ENCODE results near the gene HRNR.

DNA sequence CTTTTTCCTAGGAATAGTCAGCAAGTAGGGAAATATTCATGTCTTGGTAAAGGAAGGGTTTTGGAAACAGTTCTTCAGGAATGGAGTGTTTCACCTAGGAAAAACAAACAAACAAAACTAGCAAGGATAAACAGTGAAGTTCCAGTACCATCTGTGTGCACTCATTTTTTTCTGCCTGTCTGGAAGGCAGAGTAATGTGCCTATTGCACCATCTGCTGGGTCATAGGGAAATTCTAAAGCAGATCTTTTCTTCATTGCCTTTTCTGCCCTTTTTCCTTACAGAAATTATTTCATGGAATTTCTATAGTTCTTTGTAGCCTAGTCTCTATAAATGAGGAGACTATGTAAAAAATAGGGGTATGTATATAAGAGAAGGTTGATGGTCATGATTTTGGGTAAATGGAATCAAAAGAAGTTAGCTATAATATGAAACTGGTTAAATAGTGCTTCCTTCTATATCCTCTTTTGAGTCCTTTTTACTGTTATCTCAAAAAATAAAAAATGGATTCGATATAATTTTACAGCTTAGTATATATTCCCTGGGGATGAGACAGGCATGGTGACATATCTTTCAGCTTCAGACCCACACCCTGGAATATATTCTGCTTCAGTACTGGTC lies 3.4 kb upstream of the HRNR start:
- TF ChIP-seq, protein P1, sequence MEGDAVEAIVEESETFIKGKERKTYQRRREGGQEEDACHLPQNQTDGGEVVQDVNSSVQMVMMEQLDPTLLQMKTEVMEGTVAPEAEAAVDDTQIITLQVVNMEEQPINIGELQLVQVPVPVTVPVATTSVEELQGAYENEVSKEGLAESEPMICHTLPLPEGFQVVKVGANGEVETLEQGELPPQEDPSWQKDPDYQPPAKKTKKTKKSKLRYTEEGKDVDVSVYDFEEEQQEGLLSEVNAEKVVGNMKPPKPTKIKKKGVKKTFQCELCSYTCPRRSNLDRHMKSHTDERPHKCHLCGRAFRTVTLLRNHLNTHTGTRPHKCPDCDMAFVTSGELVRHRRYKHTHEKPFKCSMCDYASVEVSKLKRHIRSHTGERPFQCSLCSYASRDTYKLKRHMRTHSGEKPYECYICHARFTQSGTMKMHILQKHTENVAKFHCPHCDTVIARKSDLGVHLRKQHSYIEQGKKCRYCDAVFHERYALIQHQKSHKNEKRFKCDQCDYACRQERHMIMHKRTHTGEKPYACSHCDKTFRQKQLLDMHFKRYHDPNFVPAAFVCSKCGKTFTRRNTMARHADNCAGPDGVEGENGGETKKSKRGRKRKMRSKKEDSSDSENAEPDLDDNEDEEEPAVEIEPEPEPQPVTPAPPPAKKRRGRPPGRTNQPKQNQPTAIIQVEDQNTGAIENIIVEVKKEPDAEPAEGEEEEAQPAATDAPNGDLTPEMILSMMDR (IDR thresholded peaks at IDR 0.05; ENCODE audit: poor library complexity), result no peak
- TF ChIP-seq EZH2 (IDR thresholded peaks at IDR 0.05; ENCODE audit: borderline replicate concordance), result no peak

Data from hepatocyte (in vitro differentiated cells).